Measurements from ENCODE around the gene TNFRSF4.
A peak's percentile ranks its signal among the peaks of the same experiment; 100 is the strongest.
"Not testable (repeated sequence)": the region's sequence is repeated elsewhere in the genome, so short reads cannot be mapped to it uniquely, and the experiment has no call there.

TNFRSF4 gene

DNA sequence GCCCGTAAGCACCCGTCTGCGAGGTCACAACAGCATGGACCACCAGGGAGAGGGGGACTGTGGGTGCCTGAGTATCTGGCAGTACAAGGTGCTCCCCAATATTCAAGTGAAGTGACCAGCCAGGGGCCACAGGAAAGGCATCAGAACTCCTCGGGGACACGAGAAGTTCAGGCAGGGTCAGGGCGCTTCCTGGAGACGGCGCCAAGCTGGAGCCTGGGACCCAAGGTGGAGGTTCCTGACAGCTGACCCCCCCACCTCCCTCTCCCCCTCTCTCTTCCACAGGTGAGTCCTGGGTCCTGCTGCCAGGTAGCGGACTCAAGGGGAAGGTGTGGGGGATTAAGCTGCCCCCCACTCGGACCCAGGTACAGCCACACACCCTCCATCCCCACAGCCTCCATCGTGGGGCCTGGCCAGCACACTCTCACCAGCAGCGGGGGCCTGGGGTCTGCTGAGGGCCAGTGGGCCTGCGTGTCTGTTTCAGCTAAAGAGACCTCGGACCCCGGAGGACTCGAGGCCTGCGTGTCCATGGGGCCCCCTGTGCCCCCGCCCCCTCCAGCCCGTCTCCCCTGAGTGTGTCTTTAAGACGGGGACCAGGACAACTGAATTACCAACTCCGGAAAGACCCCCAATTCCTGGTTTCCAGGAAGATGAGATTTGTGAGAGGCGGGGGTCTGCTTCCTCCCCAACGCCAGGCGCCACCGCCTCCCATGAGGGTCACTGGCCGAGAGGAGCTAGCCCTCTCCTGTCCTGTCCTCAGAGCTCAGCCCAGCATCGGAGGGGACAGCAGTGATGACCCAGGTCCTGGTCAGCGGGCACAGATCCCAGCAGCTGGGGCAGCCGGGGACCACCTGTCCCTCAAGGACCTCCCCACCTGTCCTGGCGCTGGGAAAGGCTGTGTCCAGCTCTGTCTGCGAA lies 13.7 kb downstream of the TNFRSF4 start:
- no peak for DNase-seq

DNA sequence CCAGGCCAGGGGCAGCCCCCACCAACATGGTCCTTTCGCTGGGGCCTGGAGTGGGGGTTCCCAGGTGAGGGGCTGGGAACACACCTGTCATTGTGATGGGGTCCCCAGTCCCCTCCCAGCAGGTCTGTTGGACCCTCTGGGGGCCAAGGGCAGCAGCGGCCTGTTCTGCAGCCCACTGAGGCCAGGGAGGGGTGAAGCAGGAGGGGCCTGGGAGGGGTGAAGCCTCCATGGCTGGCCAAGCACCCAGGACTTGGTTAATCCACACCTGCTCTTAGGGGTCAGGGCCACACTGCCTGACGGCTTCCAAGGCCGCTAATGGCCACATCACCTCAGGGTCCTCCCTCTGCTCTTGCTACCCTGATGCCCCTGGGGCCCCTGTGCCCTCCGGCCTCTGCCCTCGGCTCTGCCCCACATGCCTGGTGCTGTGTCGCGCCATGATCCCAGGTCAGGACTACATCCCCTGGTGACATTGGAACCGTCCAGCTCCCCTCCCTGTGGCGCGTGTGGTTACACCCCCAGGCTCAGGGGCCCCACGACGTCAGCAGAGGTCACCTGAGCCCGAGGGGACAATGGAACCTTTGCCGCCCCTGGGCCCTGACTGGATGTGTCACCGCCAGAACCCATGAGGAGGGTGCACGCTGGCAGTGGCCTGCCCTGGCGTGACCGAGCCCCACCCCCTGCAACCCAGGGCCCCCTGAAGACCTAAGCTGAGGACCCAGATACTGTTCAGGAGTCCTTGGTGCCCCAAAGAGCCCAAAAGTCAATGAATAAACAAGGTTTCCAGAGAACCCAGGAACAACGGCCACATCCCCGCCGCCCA lies 14.6 kb downstream of the TNFRSF4 start:
- DNase-seq, result peak; percentile 3

DNA sequence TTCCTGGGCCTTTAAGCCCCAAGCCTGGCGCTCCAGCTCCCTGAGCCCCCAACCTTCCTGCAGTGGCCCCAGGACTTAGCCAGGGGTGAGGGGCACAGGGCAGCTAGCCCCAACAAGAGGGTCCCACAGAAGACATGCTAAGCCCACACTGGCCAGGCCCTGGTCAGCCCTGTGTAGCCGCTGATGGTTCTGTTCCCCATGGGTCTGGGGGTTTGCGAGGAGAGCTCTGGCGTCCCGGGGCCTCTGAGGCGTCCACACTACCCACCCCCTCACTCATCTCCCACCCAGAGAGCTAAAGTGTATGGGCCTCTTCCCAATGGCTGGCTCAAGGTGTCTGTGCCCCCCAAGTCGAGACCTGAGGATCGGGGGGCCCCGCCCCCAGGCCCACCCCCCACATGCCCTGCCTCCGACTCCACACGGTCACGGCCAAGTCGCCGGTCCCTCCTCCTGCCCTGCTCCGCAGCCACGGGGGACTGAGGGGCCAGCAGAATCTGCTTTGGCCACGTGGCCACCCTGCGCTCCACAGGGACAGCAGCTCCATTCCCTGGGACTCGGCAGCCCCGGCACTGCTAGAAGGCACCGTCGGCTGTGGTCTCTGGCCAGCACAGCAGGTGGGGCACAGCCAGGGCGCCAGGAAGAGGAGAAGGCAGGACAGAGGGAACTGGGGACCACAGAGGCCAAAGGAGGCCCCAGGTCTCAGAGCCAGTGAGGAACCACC lies 15.4 kb downstream of the TNFRSF4 start:
- DNase-seq, result no peak

DNA sequence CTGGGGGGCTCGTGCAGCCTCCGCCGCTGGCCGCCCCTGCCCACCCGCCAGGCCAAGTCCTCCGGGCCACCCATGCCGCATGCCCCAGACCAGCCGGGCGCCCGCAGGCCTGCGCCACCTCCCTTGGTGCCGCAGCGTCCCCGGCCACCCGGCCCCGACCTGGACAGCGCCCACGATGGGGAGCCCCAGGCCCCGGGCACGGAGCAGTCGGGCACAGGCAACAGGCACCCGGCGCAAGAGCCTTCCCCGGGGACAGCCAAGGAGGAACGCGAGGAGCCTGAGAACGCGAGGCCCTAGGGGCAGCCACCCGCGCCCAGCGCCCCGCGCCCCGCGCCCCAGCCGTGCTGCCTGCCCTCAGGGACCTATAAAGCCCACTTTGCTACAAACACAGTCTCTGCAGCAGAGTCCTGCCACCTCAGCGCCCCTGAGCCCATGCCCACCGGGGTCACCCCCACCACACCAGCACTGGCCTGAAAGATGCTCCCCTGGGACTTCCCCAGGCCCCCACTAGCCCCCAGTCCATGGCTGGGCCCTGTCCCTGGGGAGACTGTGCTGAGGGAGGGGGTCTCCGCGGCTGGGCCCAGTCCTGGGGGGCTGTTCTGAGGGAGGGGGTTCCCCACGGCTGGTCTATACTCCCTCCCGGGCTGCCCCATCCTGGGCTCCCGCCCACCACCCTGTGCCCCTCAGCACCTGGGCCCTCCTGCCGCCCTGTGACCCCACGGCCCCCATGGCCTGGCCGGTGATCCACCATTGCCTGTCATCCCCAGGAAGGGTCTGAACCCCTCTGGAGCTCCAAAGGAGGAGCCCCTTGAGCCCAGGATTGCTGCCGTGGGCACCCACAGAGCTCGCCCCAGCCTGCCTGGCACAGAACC lies 16.2 kb downstream of the TNFRSF4 start:
- peak; percentile 3 for DNase-seq

DNA sequence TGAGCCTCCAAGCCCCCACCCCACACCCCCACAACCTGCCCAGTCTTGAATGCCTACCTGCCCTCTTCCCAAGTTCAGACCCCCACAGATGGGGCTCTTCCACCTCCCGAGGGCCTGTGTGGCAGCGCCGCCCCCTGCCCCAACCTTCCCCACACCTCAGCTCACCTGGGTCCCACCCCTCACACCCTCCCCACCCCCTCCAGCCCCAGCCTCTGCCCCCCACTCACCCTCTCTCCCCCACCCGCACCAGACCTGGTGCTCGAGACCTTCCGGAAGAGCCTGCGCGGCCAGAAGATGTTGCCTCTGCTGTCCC lies 16.8 kb downstream of the TNFRSF4 start:
- DNase-seq, result no peak

DNA sequence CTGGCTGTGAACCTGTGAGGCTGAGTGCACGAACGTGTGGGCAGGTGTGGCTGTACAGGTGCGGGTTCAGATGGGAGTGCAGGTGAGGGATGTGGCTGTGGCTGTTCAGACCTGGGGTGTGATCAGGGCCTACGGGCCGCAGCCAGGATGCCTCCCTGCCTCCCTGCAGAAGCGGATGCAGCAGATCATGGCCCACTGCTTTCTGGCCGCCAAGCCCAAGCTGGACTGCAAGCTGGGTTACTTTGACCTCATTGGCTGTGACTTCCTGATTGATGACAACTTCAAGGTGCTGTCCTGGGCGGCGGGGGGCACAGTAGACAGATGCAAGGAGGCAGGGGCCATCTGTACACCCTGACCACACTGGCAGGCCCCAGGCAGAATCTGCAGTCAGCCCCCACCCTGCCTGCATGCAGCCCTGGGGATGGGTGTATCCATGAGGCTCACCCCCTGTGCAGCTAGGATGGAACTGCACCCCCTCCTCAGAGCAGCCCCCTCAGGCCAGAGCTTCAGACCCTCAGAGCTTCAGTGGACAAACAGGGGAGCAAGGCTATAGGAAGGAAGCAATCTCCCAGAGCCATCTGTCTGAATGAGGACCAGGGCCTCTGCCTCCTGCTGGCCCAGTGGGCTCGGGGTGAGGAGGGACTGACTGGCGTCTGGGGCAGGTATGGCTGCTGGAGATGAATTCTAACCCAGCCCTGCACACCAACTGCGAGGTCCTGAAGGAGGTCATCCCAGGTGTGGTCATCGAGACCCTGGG lies 17.3 kb downstream of the TNFRSF4 start:
- peak; percentile 4 for DNase-seq

- DNase-seq, result not testable (repeated sequence)
These were observed 18.2 kb downstream of the TNFRSF4 start for GRCh38 chr1:1195726-1196125.

- DNase-seq, result no peak
These were observed 19.2 kb downstream of the TNFRSF4 start for GRCh38 chr1:1194723-1195122.

DNA sequence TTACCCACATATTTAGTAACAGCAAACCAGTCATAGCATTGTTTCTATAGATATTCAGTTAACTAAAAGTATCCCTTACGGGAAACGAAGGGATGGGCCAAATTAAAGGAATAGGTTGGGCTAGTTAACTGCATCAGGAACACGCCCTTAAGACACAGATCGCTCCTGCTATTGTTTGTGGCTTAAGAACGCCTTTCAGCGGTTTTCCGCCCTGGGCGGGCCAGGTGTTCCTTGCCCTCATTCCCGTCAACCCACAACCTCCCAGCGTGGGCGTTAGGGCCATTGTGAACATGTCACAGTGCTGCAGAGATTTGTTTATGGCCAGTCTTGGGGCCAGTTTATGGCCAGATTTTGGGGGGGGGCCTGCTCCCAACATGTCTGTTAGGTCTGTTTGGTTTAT lies 22.2 kb downstream of the TNFRSF4 start:
- no peak for DNase-seq

- no peak for DNase-seq
These were observed 24.8 kb downstream of the TNFRSF4 start for GRCh38 chr1:1189111-1189510.

DNA sequence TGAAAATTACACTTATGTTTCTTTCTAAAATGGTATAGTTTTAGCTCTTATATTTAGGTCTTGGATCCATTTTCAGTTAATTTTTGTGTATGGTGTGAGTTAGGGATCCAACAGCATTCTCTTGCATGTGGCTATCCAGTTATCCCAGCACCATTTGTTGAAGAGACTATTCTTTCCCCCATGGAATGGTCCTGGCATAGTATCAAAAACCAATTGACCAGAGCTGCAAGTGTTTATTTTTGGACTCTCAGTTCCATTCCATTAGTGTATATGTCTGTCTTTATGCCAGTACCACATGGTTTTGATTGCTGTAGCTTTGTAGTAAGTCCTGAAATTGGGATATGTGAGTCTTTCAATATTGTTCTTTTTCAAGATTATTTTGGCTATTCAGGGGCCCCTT lies 26.0 kb downstream of the TNFRSF4 start:
- no peak for DNase-seq

GRCh38 chr1:1185101-1185765 lies 28.7 kb downstream of the TNFRSF4 start:
- DNase-seq, result no peak

- no peak for DNase-seq
These were observed 29.8 kb downstream of the TNFRSF4 start for GRCh38 chr1:1183833-1184775.

GRCh38 chr1:1183221-1183747 lies 30.7 kb downstream of the TNFRSF4 start:
- no peak for DNase-seq

DNA sequence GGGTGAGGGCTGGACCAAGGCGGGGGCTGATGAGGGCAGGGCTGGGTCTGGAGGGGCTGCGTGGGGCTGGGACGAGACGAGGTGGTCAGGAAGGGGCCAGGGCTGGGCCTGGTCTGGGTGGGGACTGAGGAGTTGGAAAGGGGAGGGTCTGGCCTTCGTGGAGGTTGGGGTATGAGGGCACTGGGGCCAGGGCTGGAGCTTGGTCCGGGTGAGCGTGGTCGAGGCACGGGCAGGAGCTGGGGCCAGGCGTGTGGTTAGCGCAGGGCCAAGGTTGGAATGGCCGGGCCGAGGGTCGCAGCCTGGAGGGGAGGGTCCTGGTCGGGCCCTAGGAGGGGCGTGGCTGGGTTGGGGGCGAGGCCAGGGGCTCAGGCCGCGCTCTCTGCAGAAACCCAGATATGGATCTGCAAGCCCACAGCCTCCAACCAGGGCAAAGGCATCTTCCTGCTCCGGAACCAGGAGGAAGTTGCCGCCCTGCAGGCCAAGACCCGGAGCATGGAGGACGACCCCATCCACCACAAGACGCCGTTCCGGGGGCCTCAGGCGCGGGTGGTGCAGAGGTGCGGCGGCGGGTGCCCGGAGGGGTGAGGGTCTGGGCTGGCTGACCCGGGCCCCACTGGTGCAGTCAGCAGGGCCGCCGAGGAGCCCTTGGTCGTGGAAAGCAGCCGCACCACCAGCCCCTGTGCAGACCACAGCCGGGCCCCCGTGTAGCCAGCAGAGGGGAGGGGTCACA lies 31.3 kb downstream of the TNFRSF4 start:
- DNase-seq, result no peak

GRCh38 chr1:1181938-1182410 lies 32.0 kb downstream of the TNFRSF4 start:
- DNase-seq, result no peak

DNA sequence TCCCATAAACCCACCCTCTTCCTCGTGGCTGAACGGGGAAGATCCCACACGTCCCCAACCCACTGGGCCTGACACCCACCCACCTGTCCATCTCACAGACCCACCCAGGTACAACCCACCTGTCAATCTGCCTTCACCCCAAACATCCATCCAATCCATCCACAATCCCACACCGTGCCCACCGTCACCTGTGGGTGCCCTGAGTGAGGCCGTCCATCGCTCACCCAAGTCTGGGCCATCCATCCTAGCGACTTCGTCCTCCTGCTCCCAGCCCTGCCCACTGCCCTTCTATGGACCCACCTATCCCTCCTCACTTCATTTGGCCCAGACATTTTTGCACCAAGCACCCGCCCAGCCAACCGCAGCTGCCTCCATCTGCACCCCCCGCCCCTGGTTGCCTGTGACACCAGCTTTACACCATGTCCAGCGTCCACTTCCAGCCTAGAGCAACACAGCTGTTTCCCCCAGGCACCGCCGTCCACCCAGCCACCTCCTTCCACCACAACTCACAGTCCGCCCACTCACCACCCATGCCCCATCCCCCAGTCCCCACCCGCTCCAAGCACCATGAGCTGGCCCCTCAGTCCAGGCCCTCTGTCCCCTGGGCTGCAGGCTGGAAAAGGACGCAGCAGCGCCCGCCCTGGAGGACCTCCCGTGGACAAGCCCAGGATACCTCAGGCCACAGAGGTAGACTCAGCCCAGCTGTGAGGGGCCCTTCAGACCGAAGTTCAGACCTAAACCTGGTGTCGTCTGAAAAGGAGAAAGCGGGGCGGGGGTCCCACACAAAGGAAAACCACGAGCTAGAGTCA lies 32.6 kb downstream of the TNFRSF4 start:
- DNase-seq, result no peak
